Measurements from ENCODE around the gene WDHD1.

DNA sequence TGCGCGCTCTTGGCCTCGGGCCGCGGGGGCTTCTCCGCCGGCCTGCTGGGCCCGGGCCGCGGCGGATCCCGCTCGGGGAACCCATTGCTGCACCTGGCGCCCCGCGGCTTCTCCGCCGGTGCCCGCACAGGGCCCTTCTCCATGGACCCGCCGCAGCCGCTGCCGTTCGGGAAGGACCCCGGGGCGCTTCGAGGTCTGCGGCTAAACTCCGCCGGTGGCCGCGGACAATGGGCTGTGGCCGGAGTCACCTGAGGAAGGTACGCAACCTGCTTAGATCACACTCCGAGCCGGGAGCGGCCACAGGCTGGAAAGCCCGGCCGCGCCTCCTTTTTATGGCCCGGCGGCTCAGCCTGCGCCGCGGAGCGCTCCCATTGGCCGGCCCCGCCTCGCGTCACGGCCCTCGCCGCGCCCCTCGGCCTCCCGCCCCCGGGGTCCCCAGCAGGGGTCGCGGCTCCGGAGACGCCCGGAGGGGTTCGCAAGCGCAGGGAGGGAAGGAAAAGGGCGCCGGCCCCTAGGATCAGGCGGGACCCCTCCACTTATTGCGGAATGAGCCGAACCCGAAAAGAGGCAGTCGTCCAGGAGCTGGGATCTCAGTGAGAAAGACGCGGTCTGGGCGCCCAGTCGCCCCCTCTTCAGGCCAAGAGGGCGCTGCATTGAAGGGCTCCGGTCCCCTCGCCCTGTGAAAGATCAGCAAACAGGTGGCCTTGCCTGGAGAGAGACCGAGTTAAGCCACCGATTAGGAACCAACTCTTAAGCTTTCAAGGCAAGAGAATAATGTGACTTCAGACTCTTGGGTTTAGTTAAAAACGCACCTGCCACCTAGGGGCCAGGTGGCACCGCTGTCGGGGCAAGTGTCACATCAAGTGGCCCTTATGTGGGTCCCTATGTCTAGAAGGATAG lies 124.1 kb downstream of the WDHD1 start, which contains the start of gene GCH1:
- TF ChIP-seq, protein P1, sequence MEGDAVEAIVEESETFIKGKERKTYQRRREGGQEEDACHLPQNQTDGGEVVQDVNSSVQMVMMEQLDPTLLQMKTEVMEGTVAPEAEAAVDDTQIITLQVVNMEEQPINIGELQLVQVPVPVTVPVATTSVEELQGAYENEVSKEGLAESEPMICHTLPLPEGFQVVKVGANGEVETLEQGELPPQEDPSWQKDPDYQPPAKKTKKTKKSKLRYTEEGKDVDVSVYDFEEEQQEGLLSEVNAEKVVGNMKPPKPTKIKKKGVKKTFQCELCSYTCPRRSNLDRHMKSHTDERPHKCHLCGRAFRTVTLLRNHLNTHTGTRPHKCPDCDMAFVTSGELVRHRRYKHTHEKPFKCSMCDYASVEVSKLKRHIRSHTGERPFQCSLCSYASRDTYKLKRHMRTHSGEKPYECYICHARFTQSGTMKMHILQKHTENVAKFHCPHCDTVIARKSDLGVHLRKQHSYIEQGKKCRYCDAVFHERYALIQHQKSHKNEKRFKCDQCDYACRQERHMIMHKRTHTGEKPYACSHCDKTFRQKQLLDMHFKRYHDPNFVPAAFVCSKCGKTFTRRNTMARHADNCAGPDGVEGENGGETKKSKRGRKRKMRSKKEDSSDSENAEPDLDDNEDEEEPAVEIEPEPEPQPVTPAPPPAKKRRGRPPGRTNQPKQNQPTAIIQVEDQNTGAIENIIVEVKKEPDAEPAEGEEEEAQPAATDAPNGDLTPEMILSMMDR (IDR thresholded peaks at IDR 0.05) = peak; percentile 5 to 46 (median 28)
- peak; percentile 71 to 73 for TF ChIP-seq POLR2A (IDR thresholded peaks at IDR 0.05)

All from uterus (tissue), 2 donors.